GM15510 (cell line): ENCODE results near the gene DLX1.

Source experiments
- POLR2A ChIP-seq: IDR thresholded peaks from 3 replicates; pipeline ENCODE4 v1.6.1; 2011; ENCODE audit warnings: borderline replicate concordance; ENCODE audit not compliant: insufficient read length; ENCODE audit errors: extremely low read depth

DLX1 gene

DNA sequence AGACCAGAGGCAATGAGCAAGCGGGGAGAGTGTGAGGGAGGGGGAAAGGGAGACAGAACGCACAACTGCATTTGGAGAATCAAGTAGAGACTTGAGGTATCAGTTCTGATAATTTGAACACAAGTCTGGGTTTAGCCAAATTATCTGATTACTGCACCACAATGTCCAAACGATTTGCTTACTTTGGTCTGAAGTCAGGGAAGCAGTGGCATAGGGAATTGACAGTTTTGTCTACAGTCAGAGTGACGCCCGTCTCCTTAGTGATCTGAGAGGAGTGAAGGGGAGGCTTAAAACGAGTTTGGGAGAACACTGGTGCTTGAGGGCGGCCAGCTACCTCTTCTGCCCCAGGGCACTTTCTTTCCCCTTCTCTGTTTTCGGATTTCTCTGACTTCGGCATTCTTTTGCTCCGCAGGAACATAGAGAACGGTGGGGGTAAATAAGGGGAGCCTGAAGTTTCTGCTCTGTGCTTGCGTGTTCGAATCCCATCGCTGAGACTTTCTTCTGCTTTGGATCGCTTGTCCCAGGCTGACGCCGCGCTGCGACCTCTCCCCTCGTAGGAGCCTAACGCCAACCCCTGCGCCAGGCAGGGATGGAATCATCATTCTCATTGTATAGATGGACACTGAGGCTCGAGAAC, 20.3 kb downstream of the DLX1 start:
- TF ChIP-seq POLR2A, result no peak

DNA sequence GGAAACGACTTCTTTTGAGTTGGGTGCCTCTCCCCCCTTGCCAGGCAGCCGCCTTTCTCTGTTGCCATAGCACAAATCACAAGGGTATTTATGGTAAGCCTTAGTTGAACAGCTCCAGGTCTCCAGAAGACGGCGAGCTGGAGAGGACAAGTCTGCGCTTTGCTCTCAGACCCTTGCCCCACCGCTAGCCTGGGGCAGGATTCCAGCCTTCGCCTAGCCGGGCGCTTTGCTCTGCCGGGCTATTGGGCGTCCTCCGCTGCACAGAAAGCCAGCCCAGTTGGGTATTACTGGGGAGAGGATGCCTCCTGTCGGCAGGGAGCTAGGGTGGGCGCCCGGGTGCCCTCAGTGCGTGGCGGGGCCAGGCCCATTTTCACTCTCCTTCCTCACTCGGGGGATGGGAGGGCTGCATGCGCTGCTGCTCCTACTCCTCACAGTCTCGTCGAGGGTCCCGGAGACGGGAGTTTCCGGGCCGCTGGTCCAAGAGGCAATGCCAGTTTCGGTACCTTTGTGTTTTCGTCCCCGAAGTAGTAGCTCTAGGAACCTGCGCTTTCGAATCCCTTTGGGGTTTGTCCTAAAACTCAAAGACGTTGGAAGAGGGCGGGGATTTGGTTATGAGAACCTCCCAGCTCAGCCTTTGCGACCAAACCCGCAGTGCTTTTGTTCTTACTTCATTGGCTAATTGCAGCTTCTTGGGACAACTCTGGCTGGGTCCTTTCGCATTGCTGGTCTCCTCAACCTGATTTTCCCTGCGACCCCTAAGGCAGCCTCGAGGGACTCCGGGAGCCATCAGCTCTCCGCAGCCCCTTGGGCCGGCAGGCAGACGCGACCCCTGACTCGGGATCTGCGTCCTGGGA, 21.0 kb downstream of the DLX1 start:
- TF ChIP-seq POLR2A, result no peak

DNA sequence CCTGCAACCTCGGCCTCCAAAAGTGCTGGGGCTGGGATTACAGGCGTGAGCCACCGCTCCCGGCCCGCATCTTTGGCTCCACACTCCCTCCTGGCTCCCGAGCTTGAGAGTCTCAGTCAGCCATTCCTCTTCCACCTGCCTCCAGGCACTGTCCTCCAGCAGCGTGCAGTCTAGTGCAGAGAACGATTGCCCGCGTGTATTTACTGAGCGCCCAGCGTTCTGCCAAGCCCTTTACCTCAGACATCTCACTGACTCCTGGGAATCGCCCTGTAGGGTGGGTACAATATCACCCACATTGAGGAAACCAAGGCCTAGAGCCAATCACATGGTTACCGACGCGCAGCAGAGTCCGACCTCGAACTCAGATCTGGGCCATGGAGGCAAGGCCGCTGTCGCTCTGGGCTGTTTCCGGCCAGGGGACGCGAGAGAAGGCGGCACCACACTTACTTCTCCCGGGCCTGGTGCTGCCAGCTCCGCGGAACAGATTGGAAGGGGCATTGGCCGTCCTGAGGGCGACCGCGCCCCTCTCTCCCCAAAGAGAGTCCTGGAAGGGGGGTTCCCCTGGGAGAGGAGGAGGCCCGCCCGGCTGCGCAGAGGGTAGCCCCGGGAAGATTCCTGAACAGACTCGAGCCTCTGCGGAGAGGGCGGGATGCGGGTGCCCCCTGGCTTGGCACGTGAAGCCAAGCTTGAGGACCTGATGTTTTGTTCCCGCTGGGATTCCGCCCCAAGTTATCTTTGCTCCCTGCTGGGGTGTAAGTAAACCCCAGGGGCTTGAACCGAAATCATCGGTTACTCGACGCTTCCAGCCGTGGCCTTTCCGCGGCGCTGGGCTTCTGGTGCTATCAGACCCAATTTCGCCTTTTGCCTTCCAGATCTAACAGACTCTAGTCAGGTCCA, 22.6 kb downstream of the DLX1 start:
- TF ChIP-seq POLR2A, result no peak

DNA sequence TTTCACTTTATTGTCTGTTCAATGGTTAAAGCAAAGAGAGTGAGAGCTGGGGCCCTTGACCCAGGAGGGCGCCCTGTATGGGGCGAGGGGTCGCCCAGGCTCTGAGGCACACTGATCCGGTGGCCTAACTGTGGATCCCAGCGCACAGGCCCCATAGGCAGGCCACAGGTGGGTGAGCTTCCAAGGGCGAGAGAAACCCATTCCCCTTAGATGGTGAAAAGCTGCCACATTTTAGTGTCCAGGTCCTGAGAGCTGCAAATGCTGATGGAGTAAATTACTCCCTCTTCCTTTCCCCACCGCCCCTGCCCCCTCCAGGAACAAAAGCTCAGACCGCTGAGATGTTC, 23.3 kb downstream of the DLX1 start:
- TF ChIP-seq POLR2A, result no peak

DNA sequence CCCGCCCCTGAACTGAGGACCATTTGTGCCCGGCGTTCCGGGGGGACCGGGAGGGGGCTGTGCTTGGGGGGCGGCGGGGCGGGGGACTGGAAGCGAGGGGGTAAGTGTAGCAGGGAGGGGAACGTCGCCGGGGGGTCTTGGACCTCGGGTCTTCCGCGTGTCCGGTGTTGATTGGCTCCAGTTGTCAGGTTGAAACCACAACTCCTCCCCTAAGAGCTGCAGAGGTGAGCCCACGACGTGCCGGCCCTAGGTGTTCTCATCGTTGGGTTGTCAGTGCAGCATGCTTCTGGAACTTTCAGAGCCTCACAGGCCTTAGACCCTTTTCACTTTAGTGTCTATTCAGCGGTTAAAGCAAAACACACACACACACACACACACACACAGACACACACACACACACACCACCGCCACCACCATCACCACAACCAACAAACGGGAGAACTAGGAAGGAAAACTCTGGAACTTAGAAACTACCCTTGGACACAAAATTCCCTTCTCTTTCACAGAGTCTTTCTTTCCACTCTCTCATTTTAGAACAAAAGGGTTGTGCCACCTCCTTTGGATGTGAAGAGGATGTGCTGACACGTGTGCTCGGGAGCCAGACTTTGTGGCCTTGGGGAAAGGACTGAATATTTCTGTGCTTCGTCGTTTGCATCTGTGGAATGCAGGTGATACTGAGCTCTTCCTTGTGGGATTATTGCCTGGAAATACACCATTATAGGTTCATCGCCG, 24.1 kb downstream of the DLX1 start:
- TF ChIP-seq POLR2A, result no peak

DNA sequence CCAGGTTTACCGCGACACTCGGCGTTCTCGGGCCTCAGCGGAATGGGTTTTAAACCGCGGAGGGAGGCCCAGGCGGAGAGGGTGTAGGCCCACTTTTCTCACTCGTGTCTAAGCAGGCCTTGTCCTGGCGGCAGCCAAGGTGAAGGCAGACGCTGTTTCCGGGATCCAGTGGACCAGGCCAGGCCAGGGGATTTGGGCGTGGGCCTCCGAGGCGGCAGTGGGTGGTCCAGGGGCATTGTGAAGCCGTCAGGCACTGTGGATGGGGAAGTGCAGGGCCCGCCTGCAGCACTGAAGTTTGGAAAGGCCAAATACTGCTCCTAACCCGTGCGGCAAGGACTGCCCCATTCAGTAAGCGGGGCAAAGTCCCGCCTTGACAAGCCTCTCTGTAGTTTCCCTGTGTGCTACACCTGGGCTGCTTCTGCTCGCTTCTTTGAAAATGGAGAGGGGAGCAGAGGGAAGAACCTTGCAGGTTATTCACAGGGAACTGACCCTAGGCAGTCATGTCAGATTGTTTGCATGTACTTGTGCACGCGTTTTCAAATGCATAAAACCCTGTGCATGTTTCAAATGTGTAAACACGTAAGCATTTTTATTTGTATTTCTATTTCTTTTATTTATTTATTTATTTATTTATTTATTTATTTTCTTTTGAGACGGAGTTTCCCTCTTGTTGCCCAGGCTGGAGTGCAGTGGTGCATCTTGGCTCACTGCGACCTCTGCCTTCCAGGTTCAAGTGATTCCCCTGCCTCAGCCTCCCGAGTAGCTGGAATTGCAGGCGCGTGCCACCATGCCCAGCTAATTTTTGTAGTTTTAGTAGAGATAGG, 24.9 kb downstream of the DLX1 start:
- TF ChIP-seq POLR2A, result no peak

DNA sequence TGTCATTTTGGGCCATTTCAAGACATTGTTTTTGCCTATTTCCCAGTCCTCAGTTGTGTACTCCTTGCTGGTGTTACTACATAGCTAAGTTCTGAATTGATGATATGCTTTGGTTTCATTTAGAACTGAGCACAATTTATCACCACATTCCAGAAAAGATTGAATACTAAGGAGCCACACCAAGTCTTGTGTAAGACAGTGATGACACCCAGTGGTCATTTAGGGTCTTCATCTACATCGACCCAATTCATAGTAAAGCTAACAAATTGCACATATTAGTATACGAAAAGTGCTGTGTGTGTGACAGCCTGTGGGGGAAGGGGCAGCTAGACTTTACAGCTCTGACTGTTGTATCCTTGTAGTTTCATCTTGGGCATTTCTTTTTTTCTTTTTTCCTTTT, 28.3 kb downstream of the DLX1 start:
- no peak for TF ChIP-seq POLR2A

DNA sequence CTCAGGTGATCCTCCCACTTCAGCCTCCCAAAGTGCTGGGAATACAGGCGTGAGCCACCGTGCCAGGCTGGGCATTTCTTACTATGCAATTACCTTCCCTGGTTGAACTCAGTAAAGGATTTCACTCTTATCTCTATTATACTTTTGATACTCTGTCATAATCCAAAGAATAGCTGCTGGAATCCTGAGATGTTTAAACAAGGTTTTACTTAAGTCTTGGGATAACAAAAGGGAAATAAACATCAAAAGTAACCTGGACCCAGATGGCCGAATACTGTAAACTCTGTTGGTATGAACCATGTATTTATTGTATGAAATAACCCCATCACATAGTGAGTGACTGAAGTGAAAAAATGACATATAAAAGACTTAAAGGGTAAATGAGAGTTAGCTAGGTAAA, 29.3 kb downstream of the DLX1 start:
- no peak for TF ChIP-seq POLR2A

DNA sequence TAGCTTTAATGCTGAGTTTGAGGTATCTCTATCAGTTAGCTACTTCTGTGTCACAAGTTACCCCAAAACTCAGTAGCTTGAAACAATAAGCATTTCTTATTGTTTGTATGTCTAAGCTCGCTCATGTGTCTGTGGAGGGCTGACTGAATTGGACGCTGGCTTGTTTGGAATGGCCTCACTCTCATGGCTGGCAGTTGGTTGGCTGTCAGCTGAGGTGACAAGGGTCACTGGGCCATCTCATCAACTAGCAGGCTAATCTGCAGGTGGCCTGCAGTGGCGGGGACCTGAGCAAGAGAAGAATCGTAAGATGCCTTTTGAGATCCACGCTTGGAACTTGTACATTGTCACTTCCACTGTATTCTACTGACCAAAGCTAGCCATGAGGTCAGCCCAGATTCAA, 30.8 kb downstream of the DLX1 start:
- no peak for TF ChIP-seq POLR2A

DNA sequence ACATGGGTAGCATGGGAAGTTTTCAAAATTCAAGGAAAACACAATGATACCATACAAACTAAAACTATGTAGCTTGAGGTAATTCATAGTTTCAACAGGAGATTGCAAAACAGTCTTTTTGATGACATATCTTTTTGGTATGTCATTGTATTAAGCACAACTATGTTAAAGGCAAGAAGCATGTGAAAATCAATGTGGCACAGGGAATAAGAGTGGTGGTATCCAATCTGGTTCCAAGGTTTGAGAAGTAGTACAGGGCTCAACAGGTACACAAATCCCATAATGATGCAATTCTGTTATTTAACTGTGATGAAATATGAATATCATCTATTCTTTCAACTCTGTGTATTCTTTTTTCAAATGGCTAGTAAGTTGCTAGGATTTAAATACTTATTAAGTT, 33.8 kb downstream of the DLX1 start:
- TF ChIP-seq POLR2A, result no peak

DNA sequence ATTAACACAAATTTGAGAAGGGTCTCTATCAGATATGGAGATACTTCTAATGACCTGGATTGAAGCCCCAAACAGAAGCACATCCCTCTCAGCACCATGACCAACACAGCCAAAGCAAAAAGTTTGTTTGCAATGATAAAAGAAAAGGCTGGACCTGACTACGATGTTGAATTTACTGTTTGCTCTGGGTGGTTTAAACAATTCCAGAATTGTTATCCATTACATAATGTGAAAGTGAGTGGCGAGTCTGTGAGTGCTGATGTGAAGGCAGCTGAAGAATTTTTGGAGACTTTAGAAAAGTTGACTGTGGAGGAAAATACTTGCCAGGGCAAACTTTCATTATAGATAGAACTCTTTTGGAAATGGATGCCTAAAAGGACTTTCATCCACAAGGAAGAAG, 34.8 kb downstream of the DLX1 start:
- no peak for TF ChIP-seq POLR2A

DNA sequence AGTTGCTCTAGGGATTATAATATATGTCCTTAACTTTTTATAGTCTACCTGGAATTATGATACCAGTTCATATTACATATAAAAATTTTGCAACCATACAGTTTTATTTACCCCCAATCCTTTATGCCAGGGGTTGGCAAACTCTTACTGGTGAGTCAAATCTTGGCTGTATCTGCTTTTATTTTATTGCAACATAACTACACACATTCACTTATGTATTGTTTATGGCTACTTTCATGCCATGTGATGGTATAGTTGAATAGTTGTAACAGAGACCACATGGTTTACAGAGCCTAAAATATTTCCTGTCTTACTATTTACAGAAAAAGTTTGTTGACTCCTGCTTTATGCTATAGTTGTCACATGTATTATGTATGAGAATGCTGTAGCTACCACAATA, 43.2 kb downstream of the DLX1 start:
- TF ChIP-seq POLR2A, result no peak

DNA sequence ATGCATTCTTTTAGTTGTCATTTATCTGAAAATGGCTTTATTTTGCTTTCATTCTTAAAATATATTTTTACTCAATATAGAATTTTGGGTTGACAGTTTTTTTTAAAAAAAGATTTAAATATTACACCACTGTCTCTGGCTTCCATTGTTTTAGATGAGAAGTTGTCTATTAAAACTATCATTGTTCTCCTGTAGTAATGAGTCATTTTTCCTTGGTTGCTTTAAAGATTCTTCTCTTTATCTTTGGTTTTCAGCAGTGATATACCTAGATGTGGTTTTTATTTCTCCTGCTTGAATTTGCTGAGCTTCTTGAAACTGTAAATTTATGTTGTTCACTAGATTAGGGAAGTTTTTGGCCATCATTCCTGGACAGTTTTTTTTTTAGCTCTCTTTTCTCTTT, 44.1 kb downstream of the DLX1 start:
- no peak for TF ChIP-seq POLR2A
